Endodermal cell (in vitro differentiated cells): ENCODE results near the gene UCP2. TPM values are rescaled to one million over a fixed set of nuclear protein-coding genes. Genes with fewer than 3 reads are reported as not detected.

Source experiments
- DNase-seq: peaks from one replicate; pipeline ENCODE4 v3.0.0-alpha.2; 2017
- H3K27ac ChIP-seq: 2 replicates; pipeline ENCODE4 v1.5.1; 2013; ENCODE audit warnings: mild to moderate bottlenecking, low read depth, low read length, moderate library complexity
- H3K27me3 ChIP-seq: 2 replicates; pipeline ENCODE4 v1.6.1; 2013; ENCODE audit warnings: mild to moderate bottlenecking, low read length, moderate library complexity; ENCODE audit not compliant: insufficient read depth, control insufficient read depth, poor library complexity, severe bottlenecking
- H3K36me3 ChIP-seq: 2 replicates; pipeline ENCODE4 v1.7.0; 2013; ENCODE audit warnings: mild to moderate bottlenecking, low read length, moderate library complexity; ENCODE audit not compliant: control insufficient read depth, insufficient read depth
- H3K4me1 ChIP-seq: one replicate; pipeline ENCODE4 v1.7.0; 2013; ENCODE audit warnings: low read length; ENCODE audit not compliant: control insufficient read depth, insufficient read depth
- H3K4me3 ChIP-seq: 2 replicates; pipeline ENCODE4 v1.5.1; 2013; ENCODE audit warnings: mild to moderate bottlenecking, low read length, moderate library complexity
- H3K9ac ChIP-seq: 2 replicates; pipeline ENCODE4 v1.6.1; 2013; ENCODE audit warnings: mild to moderate bottlenecking, low read length, moderate library complexity; ENCODE audit not compliant: poor library complexity, severe bottlenecking; ENCODE audit errors: extremely low read depth
- H3K9me3 ChIP-seq: 2 replicates; pipeline ENCODE4 v1.6.1; 2013; ENCODE audit warnings: mild to moderate bottlenecking, low read length, moderate library complexity; ENCODE audit not compliant: control insufficient read depth
- H3K27ac Mint-ChIP-seq: 2 replicates; pipeline ENCODE4 v1.8.0; 2020; ENCODE audit warnings: mixed read lengths
- H3K27me3 Mint-ChIP-seq: 2 replicates; pipeline ENCODE4 v1.8.0; 2021; ENCODE audit warnings: mild to moderate bottlenecking, mixed read lengths; ENCODE audit not compliant: insufficient read depth
- H3K36me3 Mint-ChIP-seq: 2 replicates; pipeline ENCODE4 v1.8.0; 2020; ENCODE audit warnings: low read depth, mixed read lengths
- H3K4me1 Mint-ChIP-seq: 2 replicates; pipeline ENCODE4 v1.8.0; 2020; ENCODE audit warnings: mixed read lengths
- H3K4me3 Mint-ChIP-seq: 2 replicates; pipeline ENCODE4 v1.8.0; 2020; ENCODE audit warnings: mild to moderate bottlenecking, moderate library complexity, mixed read lengths
- H3K9me3 Mint-ChIP-seq: 2 replicates; pipeline ENCODE4 v1.8.0; 2020; ENCODE audit warnings: mild to moderate bottlenecking, mixed read lengths
- CTCF ChIP-seq: fragments of 200-600 bp; sonication (generic); conservative IDR thresholded peaks from 2 replicates; pipeline ENCODE4 v1.5.0; 2021; ENCODE audit warnings: antibody characterized with exemption, mild to moderate bottlenecking
- WGBS, 2 experiments: methylation state at CpG; one replicate each; pipeline versions ENCODE4 v1.1.5 to v1.1.7; 2013; ENCODE audit warnings: missing lambda C conversion rate in 2 of 2, mixed read lengths in 1 of 2; ENCODE audit not compliant: insufficient coverage in 1 of 2, insufficient read length in 1 of 2; 5-methylcytosine and 5-hydroxymethylcytosine counted together
- total RNA-seq, 2 donors: library from RNA; stranded (reverse); fragmentation: NEBNext Ultra II Directional in 1 of 2; extraction: Animal tissue kit (Norgen Biotek cat#: 25700) in 1 of 2; gene quantifications; 2 replicates in 1 of 2; 3 replicates in 1 of 2; pipeline ENCODE4 v1.2.1, GENCODE V29; 2021

The UCP2 gene
- total RNA-seq, 2 donors from 2014 or later, result 140 to 202 TPM

- no peak overlapping the region for H3K9ac ChIP-seq
- no peak overlapping the region for H3K27ac Mint-ChIP-seq
Observed at GRCh38 chr11:74022546-74022945, 39.9 kb upstream of the UCP2 start.

GRCh38 chr11:74021998-74022397, 39.4 kb upstream of the UCP2 start:
- 94 to 97% methylated on average over 5 to 6 of the region's 6 CpGs for WGBS, 2 experiments

More at GRCh38 chr11:74022546-74022945, 39.9 kb upstream of the UCP2 start:
- WGBS, 2 experiments, result 92 to 93% methylated on average over 3 to 6 of the region's 6 CpGs
- Mint-ChIP-seq H3K4me3 (no peak overlapping the region), H3K36me3 (peaks cover 11% of the 10 kb centered on the region), H3K27me3 (no peaks in the 10 kb centered on the region), H3K4me1 (peaks cover 5% of the 10 kb centered on the region), H3K9me3 (no peaks in the 10 kb centered on the region)
- DNase-seq, result no peak
- Histone ChIP-seq H3K27me3 (no peaks in the 10 kb centered on the region), H3K36me3 (no peaks in the 10 kb centered on the region), H3K4me3 (no peak overlapping the region), H3K27ac (no peak overlapping the region), H3K4me1 (no peaks in the 10 kb centered on the region), H3K9me3 (no peaks in the 10 kb centered on the region)
- TF ChIP-seq CTCF, result no peak

GRCh38 chr11:74020539-74020938, 37.9 kb upstream of the UCP2 start:
- Histone ChIP-seq H3K36me3 (no peaks in the 10 kb centered on the region), H3K9ac (no peak overlapping the region), H3K27me3 (no peaks in the 10 kb centered on the region), H3K4me1 (peaks cover 3% of the 10 kb centered on the region), H3K4me3 (no peak overlapping the region), H3K27ac (no peak overlapping the region), H3K9me3 (no peaks in the 10 kb centered on the region)
- no peak for DNase-seq
- no peaks in the 10 kb centered on the region for H3K9me3 Mint-ChIP-seq
- H3K4me3 Mint-ChIP-seq, result no peak overlapping the region
- peaks cover 2% of the 10 kb centered on the region for H3K36me3 Mint-ChIP-seq
- 88 to 100% methylated on average over 3 to 4 of the region's 4 CpGs for WGBS, 2 experiments
- no peak overlapping the region for H3K27ac Mint-ChIP-seq
- peaks cover 5% of the 10 kb centered on the region for H3K4me1 Mint-ChIP-seq
- no peaks in the 10 kb centered on the region for H3K27me3 Mint-ChIP-seq
- no peak for TF ChIP-seq CTCF

More at GRCh38 chr11:74021998-74022397, 39.4 kb upstream of the UCP2 start:
- no peaks in the 10 kb centered on the region for H3K27me3 ChIP-seq
- Mint-ChIP-seq H3K9me3 (no peaks in the 10 kb centered on the region), H3K36me3 (peaks cover 11% of the 10 kb centered on the region), H3K4me1 (peaks cover 5% of the 10 kb centered on the region), H3K27me3 (no peaks in the 10 kb centered on the region), H3K27ac (no peak overlapping the region), H3K4me3 (no peak overlapping the region)
- no peaks in the 10 kb centered on the region for H3K4me1 ChIP-seq
- no peak overlapping the region for H3K4me3 ChIP-seq
- TF ChIP-seq CTCF, result no peak
- H3K9me3 ChIP-seq, result no peaks in the 10 kb centered on the region
- no peak overlapping the region for H3K9ac ChIP-seq
- no peak for DNase-seq
- H3K27ac ChIP-seq, result no peak overlapping the region
- no peaks in the 10 kb centered on the region for H3K36me3 ChIP-seq
